Cardiac muscle cell (in vitro differentiated cells and primary cell): ENCODE data around the gene LRCOL1. TPM values are rescaled to one million over a fixed set of nuclear protein-coding genes. Genes with fewer than 3 reads are reported as not detected.

Experiments
- DNase-seq, 2 donors: peaks; one replicate each; pipeline versions ENCODE4 v3.0.0 to v3.0.0-alpha.2; 2010 to 2017; ENCODE audit warnings: low read depth in 1 of 2, low spot score in 1 of 2
- H3K27ac ChIP-seq: fragments of 200-600 bp; sonication (generic); 2 replicates; pipeline ENCODE4 v1.5.1; 2016
- H3K27me3 ChIP-seq: fragments of 200-600 bp; sonication (generic); 2 replicates; pipeline ENCODE4 v1.6.0; 2016; ENCODE audit warnings: control low read depth
- H3K36me3 ChIP-seq: fragments of 200-600 bp; sonication (generic); 2 replicates; pipeline ENCODE4 v1.5.1; 2016; ENCODE audit warnings: control low read depth
- H3K4me1 ChIP-seq: fragments of 200-600 bp; sonication (generic); 2 replicates; pipeline ENCODE4 v1.8.1; 2017; ENCODE audit warnings: low read depth, mild to moderate bottlenecking, mixed run types
- H3K4me3 ChIP-seq: fragments of 200-600 bp; sonication (generic); 2 replicates; pipeline ENCODE4 v1.5.1; 2016; ENCODE audit warnings: mild to moderate bottlenecking
- H3K9me3 ChIP-seq: fragments of 200-600 bp; sonication (generic); 2 replicates; pipeline ENCODE4 v1.5.1; 2017; ENCODE audit warnings: low read depth, mild to moderate bottlenecking, control low read depth
- CTCF ChIP-seq: IDR thresholded peaks from 2 replicates; pipeline ENCODE4 v1.5.1; 2012; ENCODE audit warnings: low read depth, mild to moderate bottlenecking, low read length
- polyA plus RNA-seq: library from polyadenylated mRNA; unstranded; fragments of >200 nt; fragmentation: Nextera tagmentation; extraction: Ambion mirVana; gene quantifications from 2 replicates; pipeline ENCODE4 v1.2.1, GENCODE V29; 2016
- total RNA-seq: library from RNA; depleted of rRNA; stranded (reverse); fragments of >200 nt; gene quantifications from 2 replicates; pipeline ENCODE4 v1.2.3, GENCODE V29; 2016

The LRCOL1 gene
- total RNA-seq (not detected in 2 replicates), polyA plus RNA-seq (not detected in 2 replicates)

- Histone ChIP-seq H3K27me3 (peaks cover 76% of the 10 kb centered on the region), H3K4me1 (no peaks in the 10 kb centered on the region), H3K9me3 (no peaks in the 10 kb centered on the region), H3K4me3 (no peak within 1 kb of the TSS), H3K27ac (no peak within 1 kb of the TSS), H3K36me3 (no peaks in the 10 kb centered on the region)
- TF ChIP-seq CTCF = no peak
- DNase-seq = peak in 1 of 2 donors; percentile 93
Measured at GRCh38 chr12:132610051-132610759, at the start of gene LRCOL1. LRCOL1 (minus strand) TSS chr12:132610582; CDS start chr12:132606251, 4,331 bp downstream.

GRCh38 chr12:132660052-132660451, 49.7 kb upstream of the LRCOL1 start:
- no peaks in the 10 kb centered on the region for H3K27me3 ChIP-seq
- DNase-seq = no peak
- H3K4me1 ChIP-seq = no peaks in the 10 kb centered on the region
- H3K9me3 ChIP-seq = no peaks in the 10 kb centered on the region
- H3K36me3 ChIP-seq = peaks cover 38% of the 10 kb centered on the region
- no peak for TF ChIP-seq CTCF
- H3K27ac ChIP-seq = no peak overlapping the region
- H3K4me3 ChIP-seq = no peak overlapping the region

- Histone ChIP-seq H3K27ac (no peak overlapping the region), H3K27me3 (no peaks in the 10 kb centered on the region), H3K4me3 (no peak overlapping the region), H3K36me3 (peaks cover 41% of the 10 kb centered on the region), H3K9me3 (no peaks in the 10 kb centered on the region), H3K4me1 (no peaks in the 10 kb centered on the region)
- no peak for TF ChIP-seq CTCF
- DNase-seq = no peak
Measured at GRCh38 chr12:132659146-132659545, 48.8 kb upstream of the LRCOL1 start.

GRCh38 chr12:132658149-132658894, 47.9 kb upstream of the LRCOL1 start:
- no peak for TF ChIP-seq CTCF
- no peaks in the 10 kb centered on the region for H3K4me1 ChIP-seq
- DNase-seq = no peak
- peaks cover 41% of the 10 kb centered on the region for H3K36me3 ChIP-seq
- no peaks in the 10 kb centered on the region for H3K27me3 ChIP-seq
- no peak overlapping the region for H3K4me3 ChIP-seq
- no peaks in the 10 kb centered on the region for H3K9me3 ChIP-seq
- no peak overlapping the region for H3K27ac ChIP-seq

- no peak for DNase-seq
- no peaks in the 10 kb centered on the region for H3K27me3 ChIP-seq
- no peaks in the 10 kb centered on the region for H3K9me3 ChIP-seq
- no peaks in the 10 kb centered on the region for H3K4me1 ChIP-seq
- no peak overlapping the region for H3K27ac ChIP-seq
- peaks cover 44% of the 10 kb centered on the region for H3K36me3 ChIP-seq
- no peak for TF ChIP-seq CTCF
- H3K4me3 ChIP-seq = no peak overlapping the region
Measured at GRCh38 chr12:132657004-132657727, 46.8 kb upstream of the LRCOL1 start.
